Peyer's patch (tissue), 4 donors: Measurements from ENCODE around the gene DRAXIN.

ENCODE experiments used
- POLR2A ChIP-seq, 2 donors: fragments of 450-650 bp; IDR thresholded peaks; one replicate each; pipeline ENCODE4 v1.5.1; 2017; ENCODE audit warnings: antibody characterized with exemption in 2 of 2, mild to moderate bottlenecking in 2 of 2, moderate library complexity in 2 of 2
- TF ChIP-seq, protein P1 (sequence below), 6 experiments: fragments of 450-650 bp in 4 of 6; fragments of 200-600 bp in 2 of 6; sonication (generic) in 1 of 6; IDR thresholded peaks; one replicate each; pipeline ENCODE4 v1.5.1; 2017 to 2019; ENCODE audit warnings: antibody characterized with exemption in 6 of 6, mild to moderate bottlenecking in 3 of 6, moderate library complexity in 1 of 6

DNA sequence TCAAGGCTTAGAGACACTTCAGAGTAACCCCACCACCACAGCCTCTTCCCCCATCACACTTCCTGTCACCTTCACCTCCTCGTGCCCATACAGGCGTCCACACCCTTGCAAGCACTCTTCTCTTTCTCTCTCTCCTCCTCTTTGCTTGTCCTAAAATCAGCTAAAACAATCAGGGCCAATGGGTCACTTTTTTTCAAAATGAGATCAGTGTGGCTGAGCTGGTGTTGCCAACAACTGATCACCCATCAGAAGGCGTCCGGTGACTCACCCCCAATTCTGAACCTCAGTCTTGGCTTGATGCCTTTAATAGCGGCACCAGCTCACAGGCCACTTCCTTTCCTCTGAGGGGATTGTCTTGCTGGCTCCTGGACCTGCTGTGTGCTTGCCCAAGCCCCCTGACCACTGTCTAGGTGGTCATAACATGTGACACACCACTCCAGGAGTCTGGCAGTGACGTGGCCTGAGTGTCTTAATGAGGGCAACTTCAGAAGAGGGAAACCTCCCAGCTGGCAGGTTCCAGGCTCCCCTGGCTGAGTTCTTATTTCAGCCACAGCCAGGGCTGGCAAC lies 1.6 kb downstream of the DRAXIN start:
- TF ChIP-seq, protein P1, sequence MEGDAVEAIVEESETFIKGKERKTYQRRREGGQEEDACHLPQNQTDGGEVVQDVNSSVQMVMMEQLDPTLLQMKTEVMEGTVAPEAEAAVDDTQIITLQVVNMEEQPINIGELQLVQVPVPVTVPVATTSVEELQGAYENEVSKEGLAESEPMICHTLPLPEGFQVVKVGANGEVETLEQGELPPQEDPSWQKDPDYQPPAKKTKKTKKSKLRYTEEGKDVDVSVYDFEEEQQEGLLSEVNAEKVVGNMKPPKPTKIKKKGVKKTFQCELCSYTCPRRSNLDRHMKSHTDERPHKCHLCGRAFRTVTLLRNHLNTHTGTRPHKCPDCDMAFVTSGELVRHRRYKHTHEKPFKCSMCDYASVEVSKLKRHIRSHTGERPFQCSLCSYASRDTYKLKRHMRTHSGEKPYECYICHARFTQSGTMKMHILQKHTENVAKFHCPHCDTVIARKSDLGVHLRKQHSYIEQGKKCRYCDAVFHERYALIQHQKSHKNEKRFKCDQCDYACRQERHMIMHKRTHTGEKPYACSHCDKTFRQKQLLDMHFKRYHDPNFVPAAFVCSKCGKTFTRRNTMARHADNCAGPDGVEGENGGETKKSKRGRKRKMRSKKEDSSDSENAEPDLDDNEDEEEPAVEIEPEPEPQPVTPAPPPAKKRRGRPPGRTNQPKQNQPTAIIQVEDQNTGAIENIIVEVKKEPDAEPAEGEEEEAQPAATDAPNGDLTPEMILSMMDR (IDR thresholded peaks at IDR 0.05), result no peak
- no peak for TF ChIP-seq POLR2A (IDR thresholded peaks at IDR 0.05)
